ENCODE data around the gene SECTM1. TPM values are rescaled to one million over a fixed set of nuclear protein-coding genes. Genes with fewer than 3 reads are reported as not detected.

Gene SECTM1
- total RNA-seq, 4 donors from 2014 or later = 3.3 to 9.5 (median 5.6) TPM

- Histone ChIP-seq H3K27me3 (peaks cover 0 to 7% (median 0%) of the 10 kb centered on the region in 3 donors), H3K36me3 (no peaks in the 10 kb centered on the region), H3K4me3 (no peak overlapping the region), H3K4me1 (peaks cover 11% of the 10 kb centered on the region in 2 donors), H3K9me3 (no peaks in the 10 kb centered on the region), H3K27ac (no peak overlapping the region)
- in situ Hi-C loops (cut with MboI; ENCODE audit: low sequenced_read_pairs in 4 of 4) = no loop called here
- TF ChIP-seq POLR2A (IDR thresholded peaks at IDR 0.05) = no peak
- TF ChIP-seq, protein P1, sequence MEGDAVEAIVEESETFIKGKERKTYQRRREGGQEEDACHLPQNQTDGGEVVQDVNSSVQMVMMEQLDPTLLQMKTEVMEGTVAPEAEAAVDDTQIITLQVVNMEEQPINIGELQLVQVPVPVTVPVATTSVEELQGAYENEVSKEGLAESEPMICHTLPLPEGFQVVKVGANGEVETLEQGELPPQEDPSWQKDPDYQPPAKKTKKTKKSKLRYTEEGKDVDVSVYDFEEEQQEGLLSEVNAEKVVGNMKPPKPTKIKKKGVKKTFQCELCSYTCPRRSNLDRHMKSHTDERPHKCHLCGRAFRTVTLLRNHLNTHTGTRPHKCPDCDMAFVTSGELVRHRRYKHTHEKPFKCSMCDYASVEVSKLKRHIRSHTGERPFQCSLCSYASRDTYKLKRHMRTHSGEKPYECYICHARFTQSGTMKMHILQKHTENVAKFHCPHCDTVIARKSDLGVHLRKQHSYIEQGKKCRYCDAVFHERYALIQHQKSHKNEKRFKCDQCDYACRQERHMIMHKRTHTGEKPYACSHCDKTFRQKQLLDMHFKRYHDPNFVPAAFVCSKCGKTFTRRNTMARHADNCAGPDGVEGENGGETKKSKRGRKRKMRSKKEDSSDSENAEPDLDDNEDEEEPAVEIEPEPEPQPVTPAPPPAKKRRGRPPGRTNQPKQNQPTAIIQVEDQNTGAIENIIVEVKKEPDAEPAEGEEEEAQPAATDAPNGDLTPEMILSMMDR (IDR thresholded peaks at IDR 0.05 in 4 of 5, conservative IDR thresholded peaks at IDR 0.05 in 1 of 5) = no peak
- DNase-seq (no peak), ATAC-seq (no peak)
- intact Hi-C loops (cut with DNase I; ENCODE audit: low total_unique reads) = no loop called here
Observed at GRCh38 chr17:82342361-82343079, 9.0 kb upstream of the SECTM1 start.

DNA sequence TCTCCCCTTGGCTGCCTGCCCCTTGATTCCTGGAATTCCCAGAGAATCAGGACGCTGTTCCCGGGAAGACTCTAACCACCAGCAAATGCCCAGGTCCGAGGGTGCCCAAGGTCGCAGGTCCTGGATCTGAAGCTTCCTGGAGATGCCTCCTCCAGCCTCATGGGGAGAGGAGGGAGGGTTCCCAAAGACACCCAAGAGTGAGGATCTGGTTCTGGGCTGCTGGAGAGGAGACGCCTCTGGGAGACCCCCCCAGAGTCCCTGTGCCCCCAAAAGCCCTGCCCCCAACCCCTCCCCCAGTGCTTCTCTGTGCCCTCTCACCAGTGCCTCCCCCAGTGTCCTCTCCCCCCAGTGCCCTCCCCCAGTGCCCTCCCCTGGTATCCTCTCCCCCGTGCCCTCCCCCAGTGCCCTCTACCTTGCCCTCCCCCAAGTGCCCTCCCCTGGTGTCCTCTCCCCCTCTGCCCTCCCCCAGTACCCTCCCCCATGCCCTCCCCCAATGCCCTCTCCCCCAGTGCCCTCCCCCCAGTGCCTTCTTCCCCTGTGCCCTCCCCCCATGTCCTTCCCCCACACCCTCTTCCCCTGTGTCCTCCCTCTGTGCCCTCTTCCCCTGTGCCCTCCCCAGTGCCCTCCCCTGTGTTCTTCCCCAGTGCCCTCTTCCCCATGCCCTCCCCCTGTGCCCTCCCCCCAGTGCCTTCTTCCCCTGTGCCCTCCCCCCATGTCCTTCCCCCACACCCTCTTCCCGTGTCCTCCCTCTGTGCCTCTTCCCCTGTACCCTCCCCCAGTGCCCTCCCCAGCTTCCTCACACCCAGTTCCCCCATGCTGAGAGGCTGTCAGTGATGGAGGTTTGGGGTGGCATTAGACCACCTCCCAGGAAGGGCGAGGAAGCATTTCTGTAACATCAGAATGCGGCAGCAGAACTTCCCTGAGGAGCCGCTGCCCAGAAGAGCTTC, 6.3 kb upstream of the SECTM1 start:
- peaks cover 0 to 7% (median under 1%) of the 10 kb centered on the region in 3 donors for H3K27me3 ChIP-seq
- H3K27ac ChIP-seq = no peak overlapping the region
- TF ChIP-seq, protein P1 (IDR thresholded peaks at IDR 0.05 in 4 of 5, conservative IDR thresholded peaks at IDR 0.05 in 1 of 5) = no peak
- TF ChIP-seq POLR2A (IDR thresholded peaks at IDR 0.05) = no peak
- intact Hi-C loops (cut with DNase I; ENCODE audit: low total_unique reads) = no loop called here
- H3K36me3 ChIP-seq = no peaks in the 10 kb centered on the region
- H3K9me3 ChIP-seq = no peaks in the 10 kb centered on the region
- H3K4me1 ChIP-seq = peaks cover 11% of the 10 kb centered on the region in 2 donors
- in situ Hi-C loops (cut with MboI; ENCODE audit: low sequenced_read_pairs in 4 of 4) = no loop called here
- no peak for DNase-seq
- no peak for ATAC-seq
- peak overlapping the region; percentile 27 to 52 (median 40) for H3K4me3 ChIP-seq

- Histone ChIP-seq H3K27ac (peak overlapping the region in 1 of 4 donors; percentile 36), H3K27me3 (peaks cover 0 to 9% (median 7%) of the 10 kb centered on the region in 3 donors), H3K9me3 (no peaks in the 10 kb centered on the region), H3K36me3 (no peaks in the 10 kb centered on the region), H3K4me3 (peak overlapping the region; percentile 27 to 52 (median 40)), H3K4me1 (peaks cover 11% of the 10 kb centered on the region in 2 donors)
- ATAC-seq = peak; percentile 87
- intact Hi-C loops (cut with DNase I; ENCODE audit: low total_unique reads) (no loop called here), in situ Hi-C loops (cut with MboI; ENCODE audit: low sequenced_read_pairs in 4 of 4) (no loop called here)
- TF ChIP-seq, protein P1 (IDR thresholded peaks at IDR 0.05 in 4 of 5, conservative IDR thresholded peaks at IDR 0.05 in 1 of 5) = no peak
- TF ChIP-seq POLR2A (IDR thresholded peaks at IDR 0.05) = no peak
- no peak for DNase-seq
Observed at GRCh38 chr17:82338858-82339633, 5.5 kb upstream of the SECTM1 start.

- in situ Hi-C loops (cut with MboI; ENCODE audit: low sequenced_read_pairs in 4 of 4) (no loop called here), intact Hi-C loops (cut with DNase I; ENCODE audit: low total_unique reads) (no loop called here)
- Histone ChIP-seq H3K36me3 (no peaks in the 10 kb centered on the region), H3K4me3 (peak overlapping the region; percentile 44 to 67 (median 60)), H3K4me1 (peaks cover 11 to 27% of the 10 kb centered on the region in 2 donors), H3K27ac (peak overlapping the region in 3 of 4 donors; percentile 57 to 67 (median 58)), H3K9me3 (no peaks in the 10 kb centered on the region), H3K27me3 (peaks cover 21 to 46% (median 45%) of the 10 kb centered on the region in 3 donors)
- ATAC-seq = no peak
- no peak for DNase-seq
- no peak for TF ChIP-seq POLR2A (IDR thresholded peaks at IDR 0.05)
- TF ChIP-seq, protein P1 (IDR thresholded peaks at IDR 0.05 in 4 of 5, conservative IDR thresholded peaks at IDR 0.05 in 1 of 5) = no peak
Observed at GRCh38 chr17:82334622-82335394, 1.2 kb upstream of the SECTM1 start.

Measured in gastrocnemius medialis (tissue), 4 donors.